ENCODE results near the gene ADPRHL1. TPM values are rescaled to one million over a fixed set of nuclear protein-coding genes. Genes with fewer than 3 reads are reported as not detected.
A peak's percentile ranks its signal among the peaks of the same experiment; 100 is the strongest.

The ADPRHL1 gene
- total RNA-seq, 1 experiment from 2014 or later: 3.9 TPM

DNA sequence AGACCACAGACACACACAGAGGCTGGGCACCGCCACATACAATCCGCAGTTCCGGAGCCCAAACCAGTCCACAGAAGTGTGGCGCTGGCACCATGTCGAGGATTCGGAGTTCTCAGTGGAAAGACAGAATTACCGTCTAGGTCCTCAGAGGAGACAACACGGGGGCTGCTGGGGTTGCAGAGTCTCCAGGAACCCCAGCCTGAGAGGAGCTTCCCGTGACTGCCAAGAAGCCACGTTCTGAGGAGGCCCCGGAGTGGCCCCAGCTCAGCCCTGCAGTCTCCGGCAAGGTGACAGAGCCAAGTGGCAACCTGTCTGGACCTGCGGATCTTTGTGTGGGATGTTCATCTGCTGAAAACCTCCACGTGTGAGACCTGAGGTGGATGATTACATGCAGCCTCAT lies 7.3 kb upstream of the ADPRHL1 start:
- peaks cover 30% of the 10 kb centered on the region for H3K36me3 ChIP-seq (ENCODE audit: insufficient read depth, low read length, poor library complexity, severe bottlenecking)
- no peaks in the 10 kb centered on the region for H3K27me3 ChIP-seq (replicated peaks; ENCODE audit: insufficient read depth, low read depth, low read length, poor library complexity)
- H3K9me3 ChIP-seq (ENCODE audit: low read depth, low read length, poor library complexity, severe bottlenecking): no peaks in the 10 kb centered on the region
- peaks cover 26% of the 10 kb centered on the region for H3K4me1 ChIP-seq (ENCODE audit: insufficient read depth, low read length, poor library complexity, severe bottlenecking)
- TF ChIP-seq, protein P1, sequence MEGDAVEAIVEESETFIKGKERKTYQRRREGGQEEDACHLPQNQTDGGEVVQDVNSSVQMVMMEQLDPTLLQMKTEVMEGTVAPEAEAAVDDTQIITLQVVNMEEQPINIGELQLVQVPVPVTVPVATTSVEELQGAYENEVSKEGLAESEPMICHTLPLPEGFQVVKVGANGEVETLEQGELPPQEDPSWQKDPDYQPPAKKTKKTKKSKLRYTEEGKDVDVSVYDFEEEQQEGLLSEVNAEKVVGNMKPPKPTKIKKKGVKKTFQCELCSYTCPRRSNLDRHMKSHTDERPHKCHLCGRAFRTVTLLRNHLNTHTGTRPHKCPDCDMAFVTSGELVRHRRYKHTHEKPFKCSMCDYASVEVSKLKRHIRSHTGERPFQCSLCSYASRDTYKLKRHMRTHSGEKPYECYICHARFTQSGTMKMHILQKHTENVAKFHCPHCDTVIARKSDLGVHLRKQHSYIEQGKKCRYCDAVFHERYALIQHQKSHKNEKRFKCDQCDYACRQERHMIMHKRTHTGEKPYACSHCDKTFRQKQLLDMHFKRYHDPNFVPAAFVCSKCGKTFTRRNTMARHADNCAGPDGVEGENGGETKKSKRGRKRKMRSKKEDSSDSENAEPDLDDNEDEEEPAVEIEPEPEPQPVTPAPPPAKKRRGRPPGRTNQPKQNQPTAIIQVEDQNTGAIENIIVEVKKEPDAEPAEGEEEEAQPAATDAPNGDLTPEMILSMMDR (conservative IDR thresholded peaks at IDR 0.05; ENCODE audit: low read depth, low read length): no peak
- no peak for TF ChIP-seq EZH2 (IDR thresholded peaks at IDR 0.05; ENCODE audit: borderline replicate concordance, low read depth, low read length, poor library complexity, severe bottlenecking)
- DNase-seq (ENCODE audit: low spot score): no peak
- POLR2A ChIA-PET (ENCODE audit: low non-redundant PET): no interaction called here
- CTCF ChIA-PET: interaction anchor here (1.0 kb wide), 1 partner anchor 102 kb away, joined by 3 read pairs; no protein-coding TSS in a partner anchor
- H3K4me3 ChIP-seq (ENCODE audit: low read depth, low read length, poor library complexity, severe bottlenecking): no peak overlapping the region
- no TSS peak for BruUV-seq (replicated peaks)
- H3K27ac ChIP-seq (ENCODE audit: low read depth, low read length, poor library complexity, severe bottlenecking): no peak overlapping the region
- intact Hi-C loops (cut with micrococcal nuclease; ENCODE audit: unreplicated experiment): no loop called here

DNA sequence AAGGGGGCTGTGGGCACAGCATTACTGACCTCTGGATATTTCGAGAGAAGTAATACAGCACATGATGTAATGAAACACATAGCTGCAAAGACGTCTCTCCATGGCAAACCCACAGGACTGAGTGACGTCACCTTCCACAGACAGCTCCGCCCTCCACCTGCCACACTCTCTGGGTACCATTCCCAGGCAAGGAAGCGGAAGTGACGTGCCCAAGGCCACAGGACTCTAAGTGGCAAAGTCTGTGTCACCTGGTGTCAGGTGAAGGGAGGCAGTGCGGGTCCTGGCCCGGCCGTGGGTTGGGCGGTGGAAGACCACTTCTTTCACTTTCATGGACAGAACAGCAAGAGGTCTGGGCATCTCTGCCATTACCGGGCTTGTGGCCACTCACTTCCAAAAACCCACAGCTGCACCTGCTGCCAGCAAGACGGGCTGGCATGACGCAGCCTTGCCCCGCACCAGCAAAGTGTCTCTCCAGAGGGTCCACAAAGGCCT lies 6.8 kb upstream of the ADPRHL1 start:
- CTCF ChIA-PET: interaction anchor here (1.0 kb wide), 1 partner anchor 102 kb away, joined by 3 read pairs; no protein-coding TSS in a partner anchor
- intact Hi-C loops (cut with micrococcal nuclease; ENCODE audit: unreplicated experiment): no loop called here
- TF ChIP-seq, protein P1 (conservative IDR thresholded peaks at IDR 0.05; ENCODE audit: low read depth, low read length): no peak
- TF ChIP-seq EZH2 (IDR thresholded peaks at IDR 0.05; ENCODE audit: borderline replicate concordance, low read depth, low read length, poor library complexity, severe bottlenecking): no peak
- Histone ChIP-seq H3K36me3 (ENCODE audit: insufficient read depth, low read length, poor library complexity, severe bottlenecking) (peaks cover 30% of the 10 kb centered on the region), H3K27ac (ENCODE audit: low read depth, low read length, poor library complexity, severe bottlenecking) (no peak overlapping the region), H3K4me1 (ENCODE audit: insufficient read depth, low read length, poor library complexity, severe bottlenecking) (peaks cover 26% of the 10 kb centered on the region), H3K4me3 (ENCODE audit: low read depth, low read length, poor library complexity, severe bottlenecking) (no peak overlapping the region), H3K9me3 (ENCODE audit: low read depth, low read length, poor library complexity, severe bottlenecking) (no peaks in the 10 kb centered on the region), H3K27me3 (replicated peaks; ENCODE audit: insufficient read depth, low read depth, low read length, poor library complexity) (no peaks in the 10 kb centered on the region)
- DNase-seq (ENCODE audit: low spot score): no peak
- POLR2A ChIA-PET (ENCODE audit: low non-redundant PET): no interaction called here
- no TSS peak for BruUV-seq (replicated peaks)

DNA sequence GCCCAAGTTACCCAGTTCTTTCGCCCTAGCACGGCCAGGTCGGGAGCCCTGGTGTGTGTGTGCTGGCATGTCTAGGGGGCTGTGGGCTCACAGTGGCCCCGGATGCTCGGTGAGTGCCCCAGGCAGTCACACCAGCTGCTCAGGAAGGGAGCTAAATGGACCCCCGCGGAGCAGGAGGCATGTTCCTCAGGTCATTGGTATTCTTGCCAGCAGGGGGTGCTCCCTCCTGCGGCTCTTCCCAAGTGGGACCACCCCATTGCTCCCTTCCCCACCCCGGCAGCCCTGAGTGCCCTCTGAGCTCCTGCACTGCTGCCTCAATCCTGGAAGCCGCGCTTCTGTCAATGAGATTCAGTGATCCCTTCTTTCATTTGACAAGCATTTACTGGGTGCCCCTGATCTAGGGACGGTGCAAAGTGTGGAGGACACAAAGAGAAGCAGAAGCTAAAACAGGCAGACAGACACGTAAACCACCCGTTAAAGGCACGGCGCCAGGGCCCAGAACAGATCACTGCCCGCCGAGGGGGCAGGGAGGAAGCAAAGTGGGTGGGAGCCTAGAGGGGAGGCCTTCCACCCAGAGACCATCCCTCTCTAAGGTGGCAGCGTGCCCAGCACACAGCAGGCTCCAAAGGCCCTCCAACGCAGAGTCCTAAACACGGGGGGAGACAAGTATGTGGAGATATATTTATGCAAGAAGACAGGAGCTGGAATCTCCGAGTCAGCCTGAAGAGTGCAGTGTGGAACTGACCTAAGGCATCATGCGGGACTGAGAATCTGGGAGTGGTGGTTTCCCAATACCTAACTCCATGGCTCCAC lies 5.2 kb upstream of the ADPRHL1 start:
- intact Hi-C loops (cut with micrococcal nuclease; ENCODE audit: unreplicated experiment): loop anchor here (1.0 kb wide), 1 partner anchor 104 kb away; no protein-coding TSS in a partner anchor
- CTCF ChIA-PET: interaction anchor here (0.6 to 2.4 kb wide), 4 partner anchors 30 to 103 kb away, joined by 3 to 20 read pairs (median 4); no protein-coding TSS in a partner anchor
- H3K27ac ChIP-seq (ENCODE audit: low read depth, low read length, poor library complexity, severe bottlenecking): peak overlapping the region; percentile 80

More for the DNA sequence above, 5.2 kb upstream of the ADPRHL1 start:
- BruUV-seq (replicated peaks): no TSS peak
- POLR2A ChIA-PET (ENCODE audit: low non-redundant PET): no interaction called here
- Histone ChIP-seq H3K9me3 (ENCODE audit: low read depth, low read length, poor library complexity, severe bottlenecking) (no peaks in the 10 kb centered on the region), H3K36me3 (ENCODE audit: insufficient read depth, low read length, poor library complexity, severe bottlenecking) (peaks cover 30% of the 10 kb centered on the region), H3K4me3 (ENCODE audit: low read depth, low read length, poor library complexity, severe bottlenecking) (peak overlapping the region; percentile 3), H3K4me1 (ENCODE audit: insufficient read depth, low read length, poor library complexity, severe bottlenecking) (peaks cover 35% of the 10 kb centered on the region), H3K27me3 (replicated peaks; ENCODE audit: insufficient read depth, low read depth, low read length, poor library complexity) (no peaks in the 10 kb centered on the region)
- peak; percentile 93 for DNase-seq (ENCODE audit: low spot score)
- no peak for TF ChIP-seq EZH2 (IDR thresholded peaks at IDR 0.05; ENCODE audit: borderline replicate concordance, low read depth, low read length, poor library complexity, severe bottlenecking)
- TF ChIP-seq, protein P1 (conservative IDR thresholded peaks at IDR 0.05; ENCODE audit: low read depth, low read length): peak; percentile 44
